ENCODE data around the gene SLC46A1. TPM values are rescaled to one million over a fixed set of nuclear protein-coding genes. Genes with fewer than 3 reads are reported as not detected.

The SLC46A1 gene
- total and polyA plus RNA-seq, 12 donors, result 1.4 to 10.2 (median 4.7) TPM

- 55 to 73% methylated on average over 6 of the region's 6 CpGs for WGBS, 2 donors
- TF ChIP-seq CTCF (IDR thresholded peaks at IDR 0.05), result no peak
- Histone ChIP-seq H3K36me3 (peaks cover 0 to 88% (median 0%) of the 10 kb centered on the region in 9 donors), H3K9me3 (no peaks in the 10 kb centered on the region), H3K27ac (no peak overlapping the region), H3K4me3 (no peak overlapping the region), H3K4me1 (peaks cover 0 to 38% (median 6%) of the 10 kb centered on the region in 9 donors), H3K27me3 (no peaks in the 10 kb centered on the region)
- intact Hi-C loops (cut with DNase I), result no loop called here
- ATAC-seq (no peak), DNase-seq (no peak)
Measured at GRCh38 chr17:28396635-28397239, 9.3 kb downstream of the SLC46A1 start.

- Histone ChIP-seq H3K27me3 (no peaks in the 10 kb centered on the region), H3K9me3 (no peaks in the 10 kb centered on the region), H3K4me3 (no peak overlapping the region), H3K36me3 (peaks cover 0 to 86% (median 4%) of the 10 kb centered on the region in 9 donors), H3K4me1 (peaks cover 0 to 31% (median 6%) of the 10 kb centered on the region in 9 donors), H3K27ac (no peak overlapping the region)
- intact Hi-C loops (cut with DNase I), result loop anchor here in 1 of 10 donors (1.0 kb wide), 1 partner anchor 47 kb away; no protein-coding TSS in a partner anchor
- TF ChIP-seq CTCF (IDR thresholded peaks at IDR 0.05), result no peak
- DNase-seq (no peak), ATAC-seq (no peak)
- 90 to 94% methylated on average over 6 of the region's 6 CpGs for WGBS, 2 donors
Measured at GRCh38 chr17:28395968-28396367, 10.0 kb downstream of the SLC46A1 start.

- peaks cover 0 to 86% (median 9%) of the 10 kb centered on the region in 9 donors for H3K36me3 ChIP-seq
- ATAC-seq (no peak), DNase-seq (no peak)
- H3K4me1 ChIP-seq, result peaks cover 0 to 27% (median 6%) of the 10 kb centered on the region in 9 donors
- H3K27ac ChIP-seq, result no peak overlapping the region
- H3K9me3 ChIP-seq, result no peaks in the 10 kb centered on the region
- no peak overlapping the region for H3K4me3 ChIP-seq
- no peak for TF ChIP-seq CTCF (IDR thresholded peaks at IDR 0.05)
- intact Hi-C loops (cut with DNase I), result loop anchor here in 1 of 10 donors (1.0 kb wide), 1 partner anchor 46 kb away; no protein-coding TSS in a partner anchor
- 63 to 74% methylated on average over 2 of the region's 2 CpGs for WGBS, 2 donors
- H3K27me3 ChIP-seq, result no peaks in the 10 kb centered on the region
Measured at GRCh38 chr17:28395426-28395825, 10.6 kb downstream of the SLC46A1 start.

GRCh38 chr17:28394337-28395116 is 11.5 kb downstream of the SLC46A1 start:
- TF ChIP-seq CTCF (IDR thresholded peaks at IDR 0.05), result no peak
- no peak for DNase-seq
- Histone ChIP-seq H3K27me3 (no peaks in the 10 kb centered on the region), H3K4me3 (no peak overlapping the region), H3K9me3 (no peaks in the 10 kb centered on the region), H3K27ac (no peak overlapping the region), H3K36me3 (peaks cover 0 to 87% (median 17%) of the 10 kb centered on the region in 9 donors), H3K4me1 (peaks cover 0 to 24% (median 6%) of the 10 kb centered on the region in 9 donors)
- ATAC-seq, result no peak
- intact Hi-C loops (cut with DNase I), result loop anchor here in 1 of 10 donors (1.0 kb wide), 1 partner anchor 45 kb away; no protein-coding TSS in a partner anchor
- 82 to 91% methylated on average over 7 of the region's 7 CpGs for WGBS, 2 donors
